Limb (tissue), 2 donors: ENCODE data around the gene RPGR.

ENCODE experiments used
- DNase-seq, 2 donors: peaks; one replicate each; pipeline ENCODE4 v3.0.0-alpha.2; 2016; ENCODE audit errors: extremely low spot score in 2 of 2

RPGR gene

DNA sequence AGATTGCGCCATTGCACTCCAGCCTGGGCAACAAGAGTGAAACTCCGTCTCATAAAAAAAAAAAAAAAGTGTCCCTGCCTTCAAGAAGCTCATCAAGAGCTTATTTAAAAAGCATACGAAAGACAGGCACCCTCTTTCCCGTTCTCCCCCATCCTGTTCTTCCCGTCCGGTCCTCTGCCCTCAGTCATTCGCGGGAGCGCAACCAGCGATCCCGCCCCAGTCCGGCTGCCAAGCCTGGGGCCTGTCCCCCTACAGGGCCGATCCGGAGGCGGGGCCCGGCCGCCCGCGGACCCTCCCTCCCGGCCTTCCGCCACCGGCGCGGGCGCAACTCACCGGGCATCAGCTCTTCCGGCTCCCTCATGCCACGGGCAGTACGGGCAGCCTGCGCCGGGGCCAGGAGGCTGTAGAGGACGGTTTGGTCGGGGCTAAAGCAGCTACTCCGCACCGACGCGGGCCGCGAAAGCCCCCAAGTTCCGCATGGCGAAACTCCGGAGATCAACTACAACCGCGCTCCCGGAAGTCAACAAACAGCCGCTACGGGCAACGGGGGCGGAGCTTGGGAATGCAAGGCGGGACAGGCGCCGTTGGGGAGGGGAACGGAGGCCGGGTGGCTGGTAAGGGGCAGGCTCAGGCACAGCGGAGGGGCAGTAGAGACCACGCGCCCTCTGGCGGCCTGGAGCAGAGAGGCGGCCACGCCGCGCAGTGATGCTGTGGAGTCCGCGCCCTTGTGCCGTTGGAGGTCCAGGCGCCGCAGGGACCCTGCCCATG, at the start of gene RPGR:
RPGR (minus strand) TSS at position 503 of the 768 bp plus-strand sequence; CDS start at position 361, 142 bp downstream.
- DNase-seq, result peak; percentile 90 to 92

- DNase-seq, result no peak
These were observed 49.4 kb upstream of the RPGR start for GRCh38 chrX:38376747-38377146.

- DNase-seq, result no peak
These were observed 48.6 kb upstream of the RPGR start for GRCh38 chrX:38375891-38376290.

DNA sequence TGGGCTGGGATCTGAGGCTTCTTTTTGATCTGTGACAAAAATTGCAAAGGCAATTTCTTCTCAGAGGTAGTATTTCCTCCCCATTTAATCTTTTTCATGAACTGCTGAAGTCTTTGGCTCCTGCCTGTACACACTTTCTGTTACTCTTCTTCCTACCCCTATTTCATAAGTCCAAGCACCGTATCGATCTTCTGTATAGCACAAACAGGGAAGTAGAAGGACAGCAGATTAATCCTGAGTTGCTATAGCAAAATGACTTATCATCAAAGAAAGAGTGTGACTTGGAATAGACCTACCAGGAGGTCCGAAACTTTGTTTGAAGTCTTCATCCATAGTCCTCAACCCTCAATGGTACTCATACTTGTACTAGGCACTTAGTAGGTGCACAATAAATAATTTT, 47.1 kb upstream of the RPGR start:
- DNase-seq, result no peak

GRCh38 chrX:38371641-38372040, 44.3 kb upstream of the RPGR start:
- no peak for DNase-seq

DNA sequence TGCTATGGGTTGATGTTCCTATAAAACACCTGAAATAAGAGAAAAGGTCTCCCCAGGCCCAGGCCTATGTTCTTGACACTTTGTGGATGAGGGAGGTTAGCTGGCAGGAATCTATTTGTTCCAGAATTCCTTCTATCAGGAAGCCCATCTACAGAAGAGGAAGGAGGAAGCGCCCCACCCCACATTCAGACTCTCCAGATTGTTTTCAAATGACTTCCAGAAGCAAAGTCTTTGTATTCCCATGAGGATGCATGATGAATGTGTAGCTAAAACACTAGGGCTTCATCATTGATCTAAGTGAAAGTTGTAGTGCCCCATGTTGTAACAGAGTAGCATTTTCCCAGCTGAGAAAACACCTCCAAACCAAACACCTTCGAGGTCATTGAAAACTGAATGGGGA, 41.5 kb upstream of the RPGR start:
- no peak for DNase-seq

DNA sequence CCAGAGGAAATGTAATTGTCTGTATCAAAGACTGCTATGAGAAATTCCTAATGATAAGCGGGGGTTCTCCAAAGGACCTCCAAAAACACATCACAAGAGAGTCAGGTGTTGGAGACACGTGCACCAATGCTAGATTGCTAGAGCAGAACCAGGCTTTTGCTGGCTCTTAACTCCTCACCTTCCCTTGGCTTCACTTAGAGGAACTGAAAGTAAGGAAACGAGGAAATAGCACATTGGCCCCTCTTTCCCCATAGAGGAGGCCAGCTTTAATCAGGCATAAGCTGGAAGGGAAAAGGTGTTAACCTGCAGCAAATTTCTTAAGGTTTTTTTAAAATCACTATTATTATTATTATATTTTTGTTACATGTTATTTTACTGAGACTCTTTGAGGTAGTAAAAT, 38.6 kb upstream of the RPGR start:
- no peak for DNase-seq

DNA sequence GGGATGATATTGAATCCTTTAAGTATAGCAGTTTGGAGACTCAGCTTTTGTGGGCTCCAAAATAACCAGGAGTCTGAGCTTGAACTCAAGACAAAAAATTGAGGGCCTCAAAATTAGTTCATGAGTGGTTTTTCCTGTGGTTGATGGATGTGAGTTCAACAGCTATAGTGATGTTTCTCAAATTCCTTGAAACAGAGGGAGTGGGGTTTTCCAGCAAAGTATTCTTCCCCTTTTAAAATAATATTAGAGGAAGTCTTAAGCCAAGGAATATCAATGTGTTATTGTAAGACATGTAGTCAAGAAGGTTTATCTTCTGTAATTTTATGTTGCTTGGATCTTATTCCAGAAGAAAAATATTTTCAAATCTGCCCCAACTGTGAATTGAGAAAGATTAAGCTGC, 35.7 kb upstream of the RPGR start:
- no peak for DNase-seq

DNA sequence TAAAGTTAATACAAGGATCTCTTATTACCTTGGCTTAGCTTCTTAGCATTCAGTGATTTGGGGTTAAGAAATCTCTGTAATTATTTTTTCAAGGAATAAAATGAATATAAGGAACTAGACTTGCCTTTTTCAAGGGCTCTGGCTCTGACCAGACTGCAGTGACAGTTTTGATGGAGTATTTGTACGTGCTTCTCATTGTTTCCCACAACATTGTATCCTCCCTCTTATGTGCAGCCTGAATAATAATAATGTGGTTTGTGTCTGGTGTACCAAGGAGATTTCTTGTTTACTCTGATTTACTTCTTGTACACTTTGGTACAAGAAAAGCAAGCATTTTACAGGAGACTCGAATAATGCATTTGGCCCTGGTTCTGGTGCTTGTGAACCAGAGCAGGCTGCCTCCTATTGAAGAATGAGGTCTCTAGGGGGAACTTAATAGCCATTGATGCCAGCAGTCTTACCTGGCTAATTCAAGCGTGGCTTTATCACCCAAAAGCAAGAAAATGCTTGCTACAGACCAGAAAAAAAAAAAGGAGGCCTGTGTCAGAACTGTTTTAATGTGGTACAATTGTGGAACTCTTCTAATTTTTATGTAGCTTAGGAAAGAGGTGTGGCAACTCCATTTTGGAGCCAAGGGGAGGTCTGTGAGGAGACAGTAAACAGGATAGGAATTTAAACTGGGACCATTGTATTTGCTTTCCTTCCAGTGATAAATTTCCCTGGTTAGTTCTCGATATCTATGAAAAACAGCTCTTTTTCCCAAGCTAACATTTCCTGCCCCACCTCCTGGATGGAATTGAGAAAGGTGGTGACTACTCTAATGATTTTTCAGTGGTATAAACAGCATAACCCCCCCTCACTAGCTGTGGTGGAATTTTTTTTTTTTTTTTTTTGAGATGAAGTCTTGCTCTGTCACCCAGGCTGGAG, 30.7 kb upstream of the RPGR start:
- DNase-seq, result no peak

GRCh38 chrX:38356401-38356800, 29.1 kb upstream of the RPGR start:
- DNase-seq, result no peak

DNA sequence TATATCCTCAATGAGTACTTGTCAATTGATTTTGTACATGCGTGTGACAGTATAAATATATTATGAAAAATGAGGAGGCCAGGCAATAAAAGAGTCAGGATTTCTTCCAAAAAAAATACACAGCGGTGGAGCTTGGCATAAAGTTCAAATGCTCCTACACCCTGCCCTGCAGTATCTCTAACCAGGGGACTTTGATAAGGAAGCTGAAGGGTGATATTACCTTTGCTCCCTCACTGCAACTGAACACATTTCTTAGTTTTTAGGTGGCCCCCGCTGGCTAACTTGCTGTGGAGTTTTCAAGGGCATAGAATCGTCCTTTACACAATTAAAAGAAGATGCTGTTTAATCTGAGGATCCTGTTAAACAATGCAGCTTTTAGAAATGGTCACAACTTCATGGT, 25.1 kb upstream of the RPGR start, which contains the start of gene OTC:
OTC (plus strand) TSS at position 243 of the 400 bp plus-strand sequence; CDS start at position 336, 93 bp downstream.
- DNase-seq, result no peak

DNA sequence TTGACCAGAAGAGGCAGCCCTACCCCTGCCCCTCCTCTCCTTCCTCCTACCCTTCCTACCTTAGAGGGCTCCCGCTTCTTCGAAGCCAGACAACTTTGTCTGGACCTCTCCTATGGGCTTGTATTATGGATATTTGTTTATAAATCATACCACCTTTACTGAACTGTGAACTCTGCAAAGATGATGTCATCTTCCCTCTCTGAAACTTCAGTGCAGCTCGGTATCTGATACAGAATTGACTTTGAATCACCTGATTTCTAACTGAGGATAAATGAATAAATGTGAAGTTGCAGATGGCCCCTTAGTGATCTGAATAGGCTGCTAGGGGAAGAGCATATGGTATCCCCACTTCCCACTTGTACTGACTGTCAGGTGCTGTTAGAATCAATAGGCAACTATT, 24.0 kb upstream of the RPGR start:
- no peak for DNase-seq

GRCh38 chrX:38347136-38347535, 19.8 kb upstream of the RPGR start:
- DNase-seq, result no peak

GRCh38 chrX:38346150-38346549, 18.8 kb upstream of the RPGR start:
- no peak for DNase-seq

GRCh38 chrX:38342853-38343778, 15.8 kb upstream of the RPGR start:
- DNase-seq, result no peak

- DNase-seq, result no peak
These were observed 14.1 kb upstream of the RPGR start for GRCh38 chrX:38341442-38341841.

DNA sequence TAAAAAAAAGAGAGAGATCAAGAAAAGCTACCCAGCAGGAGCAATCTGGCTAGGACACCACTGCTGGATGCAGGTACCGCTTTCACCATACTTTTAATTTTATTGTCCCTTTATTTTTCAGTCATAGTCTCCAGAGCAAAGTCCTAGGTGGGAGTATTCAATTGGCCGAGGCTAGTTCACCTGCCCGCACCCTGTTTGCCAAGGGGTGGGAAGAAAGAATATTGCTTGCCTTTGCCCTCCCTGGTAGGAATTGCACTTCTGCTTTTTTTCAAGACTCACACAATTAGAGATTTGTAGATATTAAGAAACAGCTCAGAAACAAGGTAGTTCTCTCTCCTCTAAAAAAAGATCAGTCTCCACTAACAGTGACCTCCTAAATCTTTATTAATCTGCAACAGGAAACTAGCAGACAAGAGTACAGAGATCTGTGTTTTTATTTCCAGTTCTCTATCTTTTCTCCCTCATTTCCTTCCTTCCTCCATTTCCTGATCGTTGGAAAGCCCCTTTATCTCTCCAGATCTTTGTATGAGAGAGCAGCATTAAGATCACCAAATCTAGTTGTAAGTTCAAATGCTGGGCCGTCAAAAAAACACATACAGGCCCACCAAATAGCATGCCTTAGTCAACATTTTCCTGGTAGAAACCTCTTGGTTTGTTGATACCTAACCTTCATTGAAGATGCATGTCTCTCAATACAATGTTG, 9.4 kb upstream of the RPGR start:
- DNase-seq, result no peak

DNA sequence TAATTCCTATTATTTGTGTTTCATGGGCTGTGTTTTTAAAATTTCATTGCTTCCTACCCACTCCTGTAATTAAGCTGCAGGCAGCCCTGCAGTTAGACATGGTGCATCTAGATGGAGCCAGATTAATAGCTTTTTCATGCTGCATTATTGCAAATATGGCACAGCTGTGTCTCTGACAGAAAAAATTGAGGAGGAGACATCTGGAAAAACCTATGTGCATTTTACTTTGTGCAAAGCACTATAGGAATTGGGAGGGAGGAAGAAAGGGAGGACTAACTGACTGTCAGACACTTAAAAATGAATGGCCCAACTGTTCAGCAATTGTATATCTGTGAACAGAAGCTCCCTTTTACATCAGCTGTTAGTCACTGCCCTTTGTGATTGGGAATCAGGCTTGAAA, 8.1 kb upstream of the RPGR start:
- DNase-seq, result peak in 1 of 2 donors; percentile 27

DNA sequence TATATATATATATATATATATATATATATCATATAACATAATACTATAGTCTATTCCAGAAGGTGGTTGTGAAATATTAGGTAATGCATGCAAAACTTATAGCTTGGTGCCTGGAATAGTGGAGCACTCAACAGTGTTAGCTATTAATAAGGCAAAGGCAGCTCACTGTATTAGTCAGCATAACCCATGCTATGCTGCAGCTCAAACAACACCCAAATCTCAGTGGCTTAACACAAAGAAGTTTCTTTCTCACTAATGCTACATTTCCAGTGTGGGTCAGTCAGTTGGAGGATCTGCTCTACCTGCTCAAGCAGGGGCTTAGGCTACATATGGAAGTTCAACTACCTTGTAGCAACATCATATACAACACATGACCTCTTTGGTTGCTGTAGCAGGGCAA, 5.2 kb upstream of the RPGR start:
- DNase-seq, result no peak

DNA sequence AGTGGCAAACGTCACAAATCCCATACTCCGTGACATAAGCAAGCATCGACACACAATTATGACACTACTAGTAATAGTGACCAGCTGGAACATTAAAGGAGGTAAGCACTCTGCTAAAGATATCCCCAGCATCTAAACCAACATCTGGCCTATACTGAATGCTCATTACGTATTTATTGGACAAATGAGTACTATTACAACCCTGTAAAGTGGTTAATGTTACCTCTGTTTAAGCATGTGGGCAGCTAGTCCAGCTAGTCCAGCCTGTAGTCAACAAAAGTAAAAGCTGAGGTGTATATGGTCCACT, 419 bp upstream of the RPGR start:
- no peak for DNase-seq

GRCh38 chrX:38326086-38326485, 1.2 kb downstream of the RPGR start:
- no peak for DNase-seq
